Measurements from ENCODE around the gene ACOX3. TPM values are rescaled to one million over a fixed set of nuclear protein-coding genes. Genes with fewer than 3 reads are reported as not detected.

Gene ACOX3
- total and polyA plus RNA-seq, 9 donors: 10.1 to 32.4 (median 21.3) TPM

DNA sequence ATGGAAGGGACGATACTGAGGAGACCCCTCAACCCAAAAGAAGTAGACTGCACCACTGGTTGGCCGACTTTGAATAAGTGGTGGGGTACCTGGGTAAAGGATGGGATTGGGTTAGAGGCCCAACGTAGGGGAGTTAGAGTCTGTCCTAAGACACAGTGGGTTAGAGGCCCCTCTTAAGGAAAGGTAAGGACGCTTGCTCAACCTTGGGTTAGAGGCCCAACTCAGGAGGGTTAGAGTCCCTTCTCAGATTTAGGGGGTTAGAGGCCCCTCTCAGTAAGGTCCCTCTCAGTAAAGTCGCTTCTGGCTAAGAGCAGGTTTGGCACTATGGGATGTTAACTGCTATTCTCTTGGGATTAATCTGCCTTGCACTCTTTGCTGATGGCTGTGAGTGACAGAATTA, 81.3 kb downstream of the ACOX3 start:
- WGBS, 3 donors: 75 to 86% (median 83%) methylated on average over 5 of the region's 5 CpGs
- Histone ChIP-seq H3K4me3 (no peak overlapping the region), H3K27ac (no peak overlapping the region), H3K9me3 (no peaks in the 10 kb centered on the region), H3K4me1 (ENCODE audit: insufficient read depth) (peaks cover 11% of the 10 kb centered on the region), H3K27me3 (no peaks in the 10 kb centered on the region), H3K36me3 (no peaks in the 10 kb centered on the region)
- no peak for DNase-seq
- TF ChIP-seq, protein P1, sequence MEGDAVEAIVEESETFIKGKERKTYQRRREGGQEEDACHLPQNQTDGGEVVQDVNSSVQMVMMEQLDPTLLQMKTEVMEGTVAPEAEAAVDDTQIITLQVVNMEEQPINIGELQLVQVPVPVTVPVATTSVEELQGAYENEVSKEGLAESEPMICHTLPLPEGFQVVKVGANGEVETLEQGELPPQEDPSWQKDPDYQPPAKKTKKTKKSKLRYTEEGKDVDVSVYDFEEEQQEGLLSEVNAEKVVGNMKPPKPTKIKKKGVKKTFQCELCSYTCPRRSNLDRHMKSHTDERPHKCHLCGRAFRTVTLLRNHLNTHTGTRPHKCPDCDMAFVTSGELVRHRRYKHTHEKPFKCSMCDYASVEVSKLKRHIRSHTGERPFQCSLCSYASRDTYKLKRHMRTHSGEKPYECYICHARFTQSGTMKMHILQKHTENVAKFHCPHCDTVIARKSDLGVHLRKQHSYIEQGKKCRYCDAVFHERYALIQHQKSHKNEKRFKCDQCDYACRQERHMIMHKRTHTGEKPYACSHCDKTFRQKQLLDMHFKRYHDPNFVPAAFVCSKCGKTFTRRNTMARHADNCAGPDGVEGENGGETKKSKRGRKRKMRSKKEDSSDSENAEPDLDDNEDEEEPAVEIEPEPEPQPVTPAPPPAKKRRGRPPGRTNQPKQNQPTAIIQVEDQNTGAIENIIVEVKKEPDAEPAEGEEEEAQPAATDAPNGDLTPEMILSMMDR (IDR thresholded peaks at IDR 0.05): no peak
- TF ChIP-seq EP300 (IDR thresholded peaks at IDR 0.05) (no peak), POLR2A (IDR thresholded peaks at IDR 0.05) (no peak)
- intact Hi-C loops (cut with DNase I): loop anchor here in 1 of 4 donors (10.0 kb wide), 1 partner anchor 54 kb away; no protein-coding TSS in a partner anchor

DNA sequence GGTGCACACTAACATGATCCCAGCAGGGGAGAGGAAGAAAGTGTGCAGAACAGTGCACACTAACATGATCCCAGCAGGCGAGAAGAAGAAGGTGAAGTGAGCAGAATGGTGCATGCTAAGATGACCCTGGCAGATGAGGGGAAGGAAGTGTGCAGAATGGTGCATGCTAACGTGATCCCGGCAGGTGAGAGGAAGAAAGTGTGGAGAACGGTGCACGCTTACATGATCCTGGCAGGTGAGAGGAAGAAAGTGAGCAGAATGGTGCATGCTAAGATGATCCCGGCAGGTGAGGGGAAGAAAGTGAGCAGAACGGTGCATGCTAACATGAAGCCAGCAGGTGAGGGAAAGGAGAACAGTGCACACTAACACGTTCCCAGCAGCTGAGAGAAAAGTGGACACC, 83.7 kb downstream of the ACOX3 start:
- H3K9me3 ChIP-seq: no peaks in the 10 kb centered on the region
- intact Hi-C loops (cut with DNase I): loop anchor here in 1 of 4 donors (10.0 kb wide), 1 partner anchor 52 kb away; no protein-coding TSS in a partner anchor
- WGBS, 3 donors: 89 to 92% (median 92%) methylated on average over 8 of the region's 8 CpGs
- H3K27ac ChIP-seq: no peak overlapping the region
- H3K4me1 ChIP-seq (ENCODE audit: insufficient read depth): peaks cover 30% of the 10 kb centered on the region
- TF ChIP-seq EP300 (IDR thresholded peaks at IDR 0.05) (no peak), POLR2A (IDR thresholded peaks at IDR 0.05) (no peak)
- TF ChIP-seq, protein P1 (IDR thresholded peaks at IDR 0.05): no peak
- DNase-seq: peak in 1 of 5 donors; percentile 9
- no peak overlapping the region for H3K4me3 ChIP-seq
- H3K36me3 ChIP-seq: no peaks in the 10 kb centered on the region
- no peaks in the 10 kb centered on the region for H3K27me3 ChIP-seq

DNA sequence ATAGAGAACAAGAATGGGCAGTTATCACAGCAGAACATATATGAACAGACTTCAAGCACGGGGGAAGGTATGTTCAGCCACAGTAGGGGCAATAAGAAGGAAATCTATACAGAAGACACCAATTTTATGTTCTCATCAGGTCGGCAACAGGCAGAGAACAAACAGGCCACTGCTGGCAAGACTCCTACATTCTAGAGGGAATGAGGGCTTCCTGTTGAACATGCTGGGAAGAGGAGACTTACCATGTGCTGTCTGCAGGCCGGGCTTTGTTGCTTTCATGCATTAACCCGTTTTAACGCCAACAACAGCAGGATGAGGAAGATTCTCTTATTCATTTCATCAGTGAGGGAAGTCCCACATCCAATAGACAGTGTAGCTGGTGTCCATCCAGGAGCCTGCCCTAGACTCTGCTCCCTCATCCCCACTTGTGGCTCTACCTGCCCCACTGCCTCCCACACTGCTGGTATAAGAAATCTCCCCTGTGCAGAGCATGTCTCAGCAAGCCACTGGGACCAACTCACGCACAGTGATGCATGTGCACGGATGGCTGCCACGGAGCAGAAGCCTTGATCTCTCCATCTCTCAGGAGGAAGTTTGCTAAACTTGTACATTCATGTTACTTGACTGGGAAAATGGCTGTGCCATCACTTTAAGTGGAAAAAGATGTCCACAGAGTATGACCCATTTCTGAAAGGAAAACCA, 84.5 kb downstream of the ACOX3 start:
- peaks cover 33% of the 10 kb centered on the region for H3K4me1 ChIP-seq (ENCODE audit: insufficient read depth)
- TF ChIP-seq POLR2A (IDR thresholded peaks at IDR 0.05): no peak
- no peak for TF ChIP-seq EP300 (IDR thresholded peaks at IDR 0.05)
- H3K27me3 ChIP-seq: no peaks in the 10 kb centered on the region
- no peaks in the 10 kb centered on the region for H3K36me3 ChIP-seq
- no peaks in the 10 kb centered on the region for H3K9me3 ChIP-seq
- intact Hi-C loops (cut with DNase I): loop anchor here in 1 of 4 donors (10.0 kb wide), 1 partner anchor 51 kb away; no protein-coding TSS in a partner anchor
- H3K27ac ChIP-seq: no peak overlapping the region
- WGBS, 3 donors: 22 to 27% (median 24%) methylated on average over 8 of the region's 8 CpGs
- DNase-seq: peak in 2 of 5 donors; percentile 25 to 42
- H3K4me3 ChIP-seq: no peak overlapping the region

DNA sequence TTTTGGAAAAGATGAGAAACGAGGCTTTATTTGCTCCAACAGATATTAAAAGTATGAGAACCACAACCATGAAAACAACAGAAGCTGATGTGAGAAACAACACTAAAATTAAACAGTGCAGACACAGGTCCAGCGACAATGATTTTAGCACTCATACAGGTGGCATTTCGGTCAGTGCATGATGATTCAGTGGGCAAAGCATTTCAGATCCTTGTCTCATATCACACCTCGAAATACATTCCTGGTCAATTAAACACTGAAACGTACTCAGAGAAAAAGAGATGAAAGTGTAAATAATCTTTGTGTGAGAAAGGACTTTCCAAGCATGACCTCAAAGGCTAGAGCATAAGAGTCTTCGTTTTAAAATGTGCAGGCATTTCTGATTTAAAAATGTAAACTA, 85.2 kb downstream of the ACOX3 start:
- Histone ChIP-seq H3K4me3 (no peak overlapping the region), H3K27ac (no peak overlapping the region), H3K27me3 (no peaks in the 10 kb centered on the region), H3K9me3 (no peaks in the 10 kb centered on the region), H3K36me3 (no peaks in the 10 kb centered on the region), H3K4me1 (ENCODE audit: insufficient read depth) (peaks cover 37% of the 10 kb centered on the region)
- no peak for DNase-seq
- intact Hi-C loops (cut with DNase I): loop anchor here in 1 of 4 donors (10.0 kb wide), 1 partner anchor 51 kb away; no protein-coding TSS in a partner anchor
- 16 to 40% (median 25%) methylated on average over 6 of the region's 6 CpGs for WGBS, 3 donors
- TF ChIP-seq EP300 (IDR thresholded peaks at IDR 0.05): no peak
- TF ChIP-seq POLR2A (IDR thresholded peaks at IDR 0.05): no peak

DNA sequence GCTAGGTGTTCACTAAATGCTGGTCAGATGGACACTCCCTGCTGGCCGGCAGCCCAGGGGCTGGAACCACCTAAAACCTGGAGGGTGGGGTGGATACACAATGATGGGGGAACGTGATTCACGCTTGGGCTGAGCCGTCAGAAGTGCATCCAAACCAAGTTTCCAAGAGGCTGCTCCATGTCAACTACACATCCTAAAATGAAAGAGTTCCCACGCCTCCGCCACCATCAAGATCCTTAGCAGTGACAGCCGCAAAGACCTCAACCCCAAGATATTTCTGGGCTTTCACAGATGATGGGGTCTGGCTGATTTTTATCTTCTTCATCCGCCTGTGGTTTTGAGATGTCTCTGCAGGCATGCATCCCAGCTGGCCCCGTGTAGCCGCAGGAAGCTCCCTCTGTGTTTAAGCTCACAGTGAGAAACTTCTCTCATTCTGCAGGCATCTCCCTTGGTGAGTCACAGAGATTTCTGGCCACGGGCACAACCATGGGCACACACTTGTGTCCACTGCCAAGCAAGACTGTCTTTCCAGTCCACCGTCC, 86.5 kb downstream of the ACOX3 start:
- H3K9me3 ChIP-seq: no peaks in the 10 kb centered on the region
- intact Hi-C loops (cut with DNase I): loop anchor here in 1 of 4 donors (10.0 kb wide), 1 partner anchor 49 kb away; no protein-coding TSS in a partner anchor
- TF ChIP-seq, protein P1 (IDR thresholded peaks at IDR 0.05): no peak
- TF ChIP-seq EP300 (IDR thresholded peaks at IDR 0.05) (no peak), POLR2A (IDR thresholded peaks at IDR 0.05) (no peak)
- 68 to 74% (median 72%) methylated on average over 12 of the region's 12 CpGs for WGBS, 3 donors
- H3K4me3 ChIP-seq: no peak overlapping the region
- peaks cover 37% of the 10 kb centered on the region for H3K4me1 ChIP-seq (ENCODE audit: insufficient read depth)
- DNase-seq: peak in 2 of 5 donors; percentile 23 to 41
- no peaks in the 10 kb centered on the region for H3K27me3 ChIP-seq
- no peaks in the 10 kb centered on the region for H3K36me3 ChIP-seq
- peak overlapping the region in 1 of 2 donors; percentile 79 for H3K27ac ChIP-seq
